Right ventricle myocardium superior (tissue), 1 donor: ENCODE results near the gene FOXN3. TPM values are rescaled to one million over a fixed set of nuclear protein-coding genes. Genes with fewer than 3 reads are reported as not detected.
"Not testable (repeated sequence)": the region's sequence is repeated elsewhere in the genome, so short reads cannot be mapped to it uniquely, and the experiment has no call there.

ENCODE experiments used
- ATAC-seq: fragments of 200-7000 bp; cut with Tn5 transposase; one replicate; pipeline ENCODE4 v1.9.1; 2020; ENCODE audit warnings: mild to moderate bottlenecking; ENCODE audit not compliant: poor library complexity
- DNase-seq: peaks from one replicate; pipeline ENCODE4 v3.0.0-alpha.2; 2020
- intact Hi-C: fragments of 100-400 bp; cut with DNase I; formaldehyde crosslinking; loops from one replicate; pipeline ENCODE4 v1.11.2; 2022
- total RNA-seq: library from RNA; stranded (reverse); fragmentation: NEBNext Ultra II Directional; extraction: Animal tissue kit (Norgen Biotek cat#: 25700); gene quantifications from one replicate; pipeline ENCODE4 v1.2.1, GENCODE V29; 2021
- donor health status: DM: no; HTN: yes; CAD: no; lungs with severe emphysema.

The FOXN3 gene
- total RNA-seq, 1 donor from 2014 or later = 122 TPM

GRCh38 chr14:89302396-89302950 lies 114.6 kb downstream of the FOXN3 start:
- no peak for DNase-seq
- intact Hi-C loops = loop anchor here (10.0 kb wide), 1 partner anchor 112 kb away; the partner anchor contains the start of gene FOXN3

DNA sequence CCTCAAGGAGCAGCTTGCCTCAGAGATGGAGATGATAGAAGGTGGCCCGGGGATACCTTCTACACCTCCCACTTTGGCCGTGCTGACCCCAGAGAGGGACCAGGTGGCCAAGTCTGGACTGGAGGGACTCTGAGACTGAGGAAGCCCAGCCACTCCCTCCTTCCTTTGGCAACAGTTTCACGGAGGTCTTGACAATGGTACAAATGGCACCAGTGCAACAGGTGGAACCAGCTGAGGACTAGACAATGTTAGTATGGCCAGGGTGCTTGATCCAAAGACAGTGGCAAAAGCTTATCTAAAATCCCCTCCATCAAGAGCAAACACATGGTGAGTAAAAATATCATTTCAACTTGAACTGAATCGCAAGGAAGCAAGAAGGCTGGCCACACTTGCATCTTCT lies 117.4 kb downstream of the FOXN3 start:
- no peak for DNase-seq

More at GRCh38 chr14:89302396-89302950, 114.6 kb downstream of the FOXN3 start:
- ATAC-seq = no peak

DNA sequence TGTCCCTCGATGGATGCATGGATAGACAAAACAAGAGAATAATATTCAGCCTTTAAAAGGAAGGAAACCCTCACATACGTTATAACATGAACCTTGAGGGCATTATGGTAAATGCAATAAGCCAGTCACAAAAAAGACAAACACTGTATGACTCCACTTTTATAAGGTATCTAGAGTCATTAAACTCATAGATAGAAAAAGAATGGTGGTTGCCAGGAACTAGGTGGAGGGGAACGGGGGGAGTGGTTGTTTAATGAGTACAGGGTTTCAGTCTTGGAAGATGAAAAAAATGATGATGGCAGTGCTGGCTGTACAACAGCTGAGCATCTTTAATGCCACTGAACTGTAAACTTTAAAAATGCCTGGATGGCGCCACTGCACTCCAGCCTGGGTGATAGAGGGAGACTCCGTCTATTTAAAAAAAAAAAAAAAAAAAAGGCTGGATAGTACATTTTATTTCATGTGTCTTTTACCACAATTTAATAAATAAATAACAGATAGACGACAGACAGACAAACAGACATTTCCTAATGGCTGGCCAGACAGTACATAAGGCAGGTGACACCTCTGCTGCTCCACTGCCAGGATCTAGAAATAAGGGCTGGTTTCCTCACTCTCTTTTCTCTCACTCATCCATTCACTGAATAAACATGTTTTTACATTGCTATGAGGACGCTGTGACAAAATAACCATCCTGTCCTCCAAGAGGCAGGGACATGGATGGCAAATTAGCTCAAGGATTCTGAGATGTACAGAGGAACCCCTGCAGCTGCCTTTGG lies 118.8 kb downstream of the FOXN3 start:
- ATAC-seq (no peak), DNase-seq (no peak)
- intact Hi-C loops = no loop called here

More for the DNA sequence above, 117.4 kb downstream of the FOXN3 start:
- intact Hi-C loops = no loop called here
- no peak for ATAC-seq

GRCh38 chr14:89296281-89296745 lies 120.7 kb downstream of the FOXN3 start:
- ATAC-seq (no peak), DNase-seq (no peak)
- intact Hi-C loops = no loop called here

- no peak for DNase-seq
- intact Hi-C loops = no loop called here
- ATAC-seq = no peak
These were observed 122.2 kb downstream of the FOXN3 start for GRCh38 chr14:89294872-89295271.

GRCh38 chr14:89294469-89294868 lies 122.6 kb downstream of the FOXN3 start:
- intact Hi-C loops, ATAC-seq: not testable (repeated sequence)

GRCh38 chr14:89294060-89294459 lies 123.0 kb downstream of the FOXN3 start:
- DNase-seq (peak; percentile 78), ATAC-seq (peak; percentile 87)
- intact Hi-C loops = no loop called here

More at GRCh38 chr14:89294469-89294868, 122.6 kb downstream of the FOXN3 start:
- not testable (repeated sequence) for DNase-seq

GRCh38 chr14:89293314-89293916 lies 123.6 kb downstream of the FOXN3 start:
- intact Hi-C loops = no loop called here
- peak; percentile 25 for ATAC-seq
- DNase-seq = no peak

DNA sequence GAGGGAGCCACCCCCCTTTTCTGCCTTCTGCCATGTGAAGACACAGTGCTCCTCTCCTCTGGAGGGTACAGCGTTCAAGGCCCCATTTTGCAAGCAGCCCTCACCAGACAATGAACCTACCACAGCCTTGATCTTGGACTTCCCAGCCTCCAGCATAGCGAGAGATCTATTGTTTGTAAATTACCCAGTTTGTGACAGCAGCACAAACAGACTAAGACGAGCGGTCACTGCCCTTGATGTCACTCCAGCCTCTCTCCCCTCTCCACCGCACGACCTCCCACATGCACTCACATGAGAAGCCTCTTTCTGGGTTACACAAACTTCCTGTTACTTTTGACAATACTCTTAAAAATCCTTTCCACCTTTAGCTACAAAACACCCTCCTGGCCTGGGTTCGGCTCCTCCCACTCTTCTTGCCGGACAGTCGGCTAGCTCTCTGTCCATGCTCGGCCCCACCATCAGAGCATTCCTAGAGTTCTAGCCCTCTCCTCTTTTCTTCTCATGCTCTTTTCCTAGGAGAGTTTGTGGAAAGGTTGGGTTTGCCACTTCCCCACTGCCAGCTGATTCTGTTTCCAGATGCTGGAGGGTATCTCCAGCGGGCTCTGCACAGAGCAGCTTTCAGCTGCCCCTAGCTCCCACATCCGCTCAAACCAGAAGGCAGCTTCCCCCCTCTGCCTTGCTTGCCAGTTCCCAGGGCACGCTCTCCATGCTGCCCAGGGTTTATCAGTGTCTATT lies 124.3 kb downstream of the FOXN3 start:
- intact Hi-C loops = no loop called here
- DNase-seq = no peak
- peak; percentile 39 for ATAC-seq

GRCh38 chr14:89291351-89291940 lies 125.6 kb downstream of the FOXN3 start:
- intact Hi-C loops = no loop called here
- ATAC-seq = no peak
- no peak for DNase-seq

DNA sequence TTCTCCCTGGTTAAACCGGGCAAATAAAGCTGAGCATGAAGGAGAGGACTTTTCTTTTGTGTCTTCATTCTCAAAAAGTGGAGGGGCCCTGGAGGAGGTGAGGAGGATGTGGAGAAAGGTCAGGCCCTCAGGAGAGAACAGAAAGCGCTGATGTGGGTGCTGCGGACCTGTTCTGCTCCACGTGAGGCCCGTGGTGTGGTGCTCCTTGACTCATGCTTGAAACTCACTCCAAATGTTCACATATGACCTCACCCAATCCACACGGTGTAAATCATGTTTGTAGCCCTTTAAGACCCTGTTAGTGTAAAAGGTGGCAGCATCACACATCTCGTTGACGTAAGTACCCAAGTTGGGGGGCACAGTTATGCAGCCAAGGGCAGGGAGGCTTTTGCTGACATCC lies 126.2 kb downstream of the FOXN3 start:
- intact Hi-C loops = no loop called here
- ATAC-seq (no peak), DNase-seq (no peak)

DNA sequence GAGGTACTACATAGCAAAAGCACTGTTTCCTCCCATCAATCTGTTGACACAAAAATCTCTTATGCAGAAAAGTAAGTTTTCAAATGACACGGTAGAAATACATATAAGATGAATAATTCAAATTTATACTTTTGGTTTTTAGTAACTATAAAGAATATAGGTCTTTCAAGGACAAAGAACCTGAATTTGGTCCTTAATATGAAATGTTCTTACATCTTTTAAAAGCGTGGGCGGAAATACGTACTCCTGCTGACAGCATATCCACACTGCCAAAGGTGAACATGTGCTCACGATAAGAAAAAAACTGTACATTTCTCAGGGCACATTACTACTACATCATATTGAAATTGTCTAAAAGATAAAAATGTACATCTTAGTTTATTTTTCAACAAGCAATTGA lies 127.6 kb downstream of the FOXN3 start:
- no peak for ATAC-seq
- no peak for DNase-seq
- intact Hi-C loops = no loop called here

GRCh38 chr14:89288114-89288513 lies 128.9 kb downstream of the FOXN3 start:
- no peak for DNase-seq
- intact Hi-C loops = no loop called here
- no peak for ATAC-seq

DNA sequence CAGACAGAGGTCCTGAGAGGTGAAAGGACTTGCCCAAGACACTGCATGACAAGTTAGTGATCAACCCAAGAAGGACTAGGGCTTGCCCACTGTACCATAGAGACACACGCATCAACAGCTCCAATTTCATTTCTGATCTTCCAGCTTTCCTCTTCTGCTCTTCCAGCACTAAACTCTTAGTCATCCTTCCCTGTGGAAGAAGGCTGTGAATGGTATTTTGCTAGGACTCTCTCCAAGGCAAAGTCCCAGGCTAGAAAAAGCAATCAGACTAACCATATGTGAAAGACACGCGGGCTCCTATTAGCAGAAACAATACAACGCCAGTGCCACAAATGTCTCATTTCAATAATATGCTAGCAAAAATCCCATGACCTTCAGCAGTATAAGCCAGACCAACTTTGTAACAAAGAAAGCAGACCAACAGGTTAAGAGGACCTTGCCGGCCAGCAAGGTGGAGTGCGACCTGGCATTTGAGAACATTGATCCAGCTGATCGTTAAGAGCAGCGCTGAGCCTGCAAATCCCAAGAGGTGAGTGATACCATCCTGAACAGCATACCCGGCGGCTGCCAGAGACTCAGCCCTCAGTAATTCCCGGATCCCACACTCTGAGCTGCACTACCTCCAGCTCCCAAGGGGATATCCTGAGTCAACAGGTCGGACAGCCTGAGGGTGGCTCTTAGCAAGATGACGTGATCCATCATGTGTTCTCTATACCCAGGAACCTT lies 132.5 kb downstream of the FOXN3 start:
- ATAC-seq = no peak
- DNase-seq = no peak
- intact Hi-C loops = no loop called here

- no peak for ATAC-seq
- intact Hi-C loops = no loop called here
These were observed 133.5 kb downstream of the FOXN3 start for GRCh38 chr14:89283327-89284060.

GRCh38 chr14:89282191-89282590 lies 134.8 kb downstream of the FOXN3 start:
- intact Hi-C loops = no loop called here
- no peak for DNase-seq
- no peak for ATAC-seq

More at GRCh38 chr14:89283327-89284060, 133.5 kb downstream of the FOXN3 start:
- no peak for DNase-seq

GRCh38 chr14:89280600-89280999 lies 136.4 kb downstream of the FOXN3 start:
- ATAC-seq (no peak), DNase-seq (no peak)
- intact Hi-C loops = no loop called here
